Stomach (tissue), 9 donors: Measurements from ENCODE around the gene ARHGEF1. TPM values are rescaled to one million over a fixed set of nuclear protein-coding genes. Genes with fewer than 3 reads are reported as not detected.

Source experiments
- DNase-seq, 2 donors: peaks; one replicate each; pipeline versions ENCODE4 v3.0.0 to v3.0.0-alpha.2; 2013 to 2019
- H3K27ac ChIP-seq, 5 donors: fragments of 200-600 bp in 4 of 5; sonication (generic) in 4 of 5; one replicate each; pipeline ENCODE4 v1.5.1; 2013 to 2019; ENCODE audit warnings: mild to moderate bottlenecking in 1 of 5, moderate library complexity in 1 of 5
- H3K27me3 ChIP-seq, 3 donors: fragments of 200-600 bp; sonication (generic); one replicate each; pipeline ENCODE4 v1.5.1; 2017 to 2019; ENCODE audit warnings: mixed run types in 1 of 3
- H3K36me3 ChIP-seq, 4 donors: fragments of 200-600 bp; sonication (generic); 1 replicate in 3 of 4; 2 replicates in 1 of 4; pipeline ENCODE4 v1.5.1; 2016 to 2019
- H3K4me1 ChIP-seq, 4 donors: fragments of 200-600 bp; sonication (generic); one replicate each; pipeline ENCODE4 v1.5.1; 2016 to 2019
- H3K4me3 ChIP-seq, 4 donors: fragments of 200-600 bp; sonication (generic) in 3 of 4; one replicate each; pipeline ENCODE4 v1.5.1; 2016 to 2019; ENCODE audit warnings: mild to moderate bottlenecking in 1 of 4
- H3K9me3 ChIP-seq, 4 donors: fragments of 200-600 bp; sonication (generic); one replicate each; pipeline ENCODE4 v1.5.1; 2016 to 2019
- EP300 ChIP-seq: sonication (generic); formaldehyde crosslinking; IDR thresholded peaks from one replicate; pipeline ENCODE4 v1.6.1; 2017; ENCODE audit warnings: antibody characterized with exemption
- POLR2A ChIP-seq, 4 donors: fragments of 450-650 bp; IDR thresholded peaks; one replicate each; pipeline ENCODE4 v1.6.1; 2016; ENCODE audit warnings: antibody characterized with exemption in 4 of 4, control low read depth in 2 of 4, mild to moderate bottlenecking in 1 of 4, moderate library complexity in 1 of 4
- POLR2AphosphoS5 ChIP-seq, 3 donors: sonication (generic); formaldehyde crosslinking; IDR thresholded peaks; one replicate each; pipeline ENCODE4 v1.6.1; 2016; ENCODE audit warnings: antibody characterized with exemption in 3 of 3
- WGBS, 5 donors: extraction: QIAGEN DNeasy Blood & Tissue Kit in 3 of 5; methylation state at CpG; one replicate each; pipeline versions ENCODE4 v1.1.5 to v1.1.7; 2013 to 2018; 5-methylcytosine and 5-hydroxymethylcytosine counted together
- intact Hi-C: fragments of 100-400 bp; cut with DNase I; formaldehyde crosslinking; loops from one replicate; pipeline ENCODE4 v1.15.1; 2023; ENCODE audit warnings: low total_unique reads
- polyA plus RNA-seq, 3 donors: library from polyadenylated mRNA; stranded (reverse); fragments of 200-250 nt; gene quantifications; one replicate each; pipeline ENCODE4 v1.2.3, GENCODE V29; 2013
- total RNA-seq, 5 donors: library from RNA; depleted of rRNA; stranded (reverse); fragments of >200 nt; gene quantifications; one replicate each; pipeline versions ENCODE4 v1.1.0 to v1.2.3, GENCODE V29; 2014 to 2016
- TF ChIP-seq, protein P1 (sequence below), 7 experiments: fragments of 450-650 bp in 4 of 7; fragments of 200-600 bp in 3 of 7; sonication (generic) in 3 of 7; IDR thresholded peaks; one replicate each; pipeline ENCODE4 v1.5.1; 2016 to 2019; ENCODE audit warnings: antibody characterized with exemption in 7 of 7, control low read depth in 2 of 7, mild to moderate bottlenecking in 1 of 7
- donor health status: healthy with polysubstance abuse.
- donor health status: Bipolar disorder and iron deficiency.
- donor health status: healthy.

ARHGEF1 gene
- total and polyA plus RNA-seq, 8 donors, result 40.8 to 329 (median 143) TPM

- Histone ChIP-seq H3K9me3 (no peaks in the 10 kb centered on the region), H3K27me3 (no peaks in the 10 kb centered on the region), H3K36me3 (no peaks in the 10 kb centered on the region), H3K27ac (no peak overlapping the region), H3K4me3 (no peak overlapping the region), H3K4me1 (peaks cover 2 to 31% (median 19%) of the 10 kb centered on the region in 4 donors)
- no peak for DNase-seq
- WGBS, 5 donors, result 75 to 82% (median 79%) methylated on average over 7 of the region's 7 CpGs
- intact Hi-C loops, result loop anchor here (5.0 to 10.0 kb wide), 2 partner anchors 55 to 78 kb away; partner anchors contain the start of gene RABAC1
- TF ChIP-seq, protein P1, sequence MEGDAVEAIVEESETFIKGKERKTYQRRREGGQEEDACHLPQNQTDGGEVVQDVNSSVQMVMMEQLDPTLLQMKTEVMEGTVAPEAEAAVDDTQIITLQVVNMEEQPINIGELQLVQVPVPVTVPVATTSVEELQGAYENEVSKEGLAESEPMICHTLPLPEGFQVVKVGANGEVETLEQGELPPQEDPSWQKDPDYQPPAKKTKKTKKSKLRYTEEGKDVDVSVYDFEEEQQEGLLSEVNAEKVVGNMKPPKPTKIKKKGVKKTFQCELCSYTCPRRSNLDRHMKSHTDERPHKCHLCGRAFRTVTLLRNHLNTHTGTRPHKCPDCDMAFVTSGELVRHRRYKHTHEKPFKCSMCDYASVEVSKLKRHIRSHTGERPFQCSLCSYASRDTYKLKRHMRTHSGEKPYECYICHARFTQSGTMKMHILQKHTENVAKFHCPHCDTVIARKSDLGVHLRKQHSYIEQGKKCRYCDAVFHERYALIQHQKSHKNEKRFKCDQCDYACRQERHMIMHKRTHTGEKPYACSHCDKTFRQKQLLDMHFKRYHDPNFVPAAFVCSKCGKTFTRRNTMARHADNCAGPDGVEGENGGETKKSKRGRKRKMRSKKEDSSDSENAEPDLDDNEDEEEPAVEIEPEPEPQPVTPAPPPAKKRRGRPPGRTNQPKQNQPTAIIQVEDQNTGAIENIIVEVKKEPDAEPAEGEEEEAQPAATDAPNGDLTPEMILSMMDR (IDR thresholded peaks at IDR 0.05), result no peak
- no peak for TF ChIP-seq POLR2A (IDR thresholded peaks at IDR 0.05)
Observed at GRCh38 chr19:41879670-41880328, 3.2 kb upstream of the ARHGEF1 start.

GRCh38 chr19:41880329-41880708 is 2.7 kb upstream of the ARHGEF1 start:
- Histone ChIP-seq H3K4me1 (peaks cover 8 to 36% (median 25%) of the 10 kb centered on the region in 4 donors), H3K4me3 (no peak overlapping the region), H3K27ac (no peak overlapping the region), H3K36me3 (no peaks in the 10 kb centered on the region), H3K9me3 (no peaks in the 10 kb centered on the region), H3K27me3 (no peaks in the 10 kb centered on the region)
- no peak for TF ChIP-seq EP300
- no peak for TF ChIP-seq POLR2A (IDR thresholded peaks at IDR 0.05)
- TF ChIP-seq, protein P1 (IDR thresholded peaks at IDR 0.05), result no peak
- TF ChIP-seq POLR2AphosphoS5 (IDR thresholded peaks at IDR 0.05), result no peak
- no peak for DNase-seq
- WGBS, 5 donors, result 62 to 74% (median 68%) methylated on average over 5 of the region's 5 CpGs
- intact Hi-C loops, result no loop called here

DNA sequence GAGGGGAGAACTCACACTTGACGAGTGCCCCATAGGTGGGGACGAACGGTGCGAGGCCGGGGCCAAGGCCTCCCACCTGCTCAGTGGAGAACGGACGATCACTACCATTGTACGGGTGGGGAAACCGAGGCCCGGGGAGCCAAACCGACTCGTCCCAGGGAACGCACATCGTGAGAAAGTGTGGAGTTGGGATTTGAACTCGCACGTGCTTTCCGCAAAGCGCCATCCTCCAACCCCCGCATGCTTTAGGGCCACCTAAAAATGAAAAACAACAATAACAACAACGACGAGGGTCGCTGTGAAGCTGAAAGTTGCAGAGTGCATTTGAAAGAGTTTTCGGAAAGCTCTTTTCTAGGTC is 458 bp downstream of the ARHGEF1 start:
- Histone ChIP-seq H3K36me3 (peaks cover 5 to 9% (median 7%) of the 10 kb centered on the region in 4 donors), H3K4me3 (peak overlapping the region; percentile 74 to 96 (median 78)), H3K27me3 (no peaks in the 10 kb centered on the region), H3K27ac (peak overlapping the region; percentile 83 to 96 (median 90)), H3K9me3 (no peaks in the 10 kb centered on the region), H3K4me1 (peaks cover 33 to 52% (median 49%) of the 10 kb centered on the region in 4 donors)
- DNase-seq, result no peak
- TF ChIP-seq POLR2A (IDR thresholded peaks at IDR 0.05) (no peak), POLR2AphosphoS5 (IDR thresholded peaks at IDR 0.05) (no peak), EP300 (no peak)
- TF ChIP-seq, protein P1 (IDR thresholded peaks at IDR 0.05), result no peak
- intact Hi-C loops, result no loop called here
- WGBS, 5 donors, result 0 to 1% (median 0%) methylated on average over 23 of the region's 23 CpGs

DNA sequence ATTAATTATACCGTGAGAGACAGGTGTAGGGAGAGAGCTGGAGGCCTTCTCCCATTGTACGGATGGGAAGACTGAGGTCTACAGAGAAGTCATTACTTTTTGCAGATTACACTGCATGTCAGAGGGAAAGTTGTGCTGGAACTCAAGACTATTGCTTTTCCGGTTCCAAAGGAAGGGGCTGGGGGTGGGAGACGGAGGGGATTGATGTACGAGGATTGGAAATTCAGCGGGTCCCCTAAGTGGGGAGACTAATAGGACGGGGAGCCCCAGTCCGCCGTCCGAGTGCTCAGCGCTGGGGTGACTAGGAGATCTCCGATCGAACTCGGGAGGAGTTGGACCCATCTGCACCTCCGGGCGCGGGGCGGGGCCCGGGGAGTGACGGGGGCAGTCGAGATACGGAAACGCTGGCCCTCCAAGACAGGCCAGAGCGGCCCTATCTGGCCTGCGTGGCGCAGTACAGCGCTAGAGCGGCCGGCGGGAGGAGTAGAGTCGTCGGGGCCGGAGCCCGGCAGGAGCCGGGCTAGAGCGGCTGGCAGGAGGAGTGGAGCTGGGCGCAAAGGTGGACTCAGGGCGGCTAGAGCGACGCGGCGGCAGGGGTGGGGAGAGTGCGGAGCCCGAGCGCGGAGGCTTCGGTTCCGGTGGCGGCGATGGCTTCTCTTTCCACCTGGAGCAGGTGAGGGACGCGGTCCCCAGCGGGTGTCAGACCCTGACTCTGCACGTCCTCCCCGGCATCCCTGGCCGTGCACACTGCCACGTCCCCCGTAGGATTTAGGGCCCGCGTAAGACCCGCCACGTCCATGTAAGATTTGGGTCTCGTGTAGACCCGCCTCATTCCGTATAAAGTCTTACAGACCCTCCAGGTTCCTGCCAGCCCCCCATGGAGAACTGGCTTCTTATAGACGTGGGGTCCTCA is 1.1 kb downstream of the ARHGEF1 start:
- H3K4me3 ChIP-seq, result peak overlapping the region; percentile 74 to 96 (median 78)
- H3K9me3 ChIP-seq, result no peaks in the 10 kb centered on the region
- intact Hi-C loops, result no loop called here
- DNase-seq, result peak; percentile 97 to 98
- peaks cover 12 to 15% (median 14%) of the 10 kb centered on the region in 4 donors for H3K36me3 ChIP-seq
- WGBS, 5 donors, result 1 to 2% (median 1%) methylated on average over 61 to 66 of the region's 66 CpGs
- H3K27me3 ChIP-seq, result no peaks in the 10 kb centered on the region
- peak overlapping the region; percentile 83 to 96 (median 90) for H3K27ac ChIP-seq
- TF ChIP-seq POLR2A (IDR thresholded peaks at IDR 0.05) (peak in 1 of 4 donors; percentile 43), EP300 (no peak), POLR2AphosphoS5 (IDR thresholded peaks at IDR 0.05) (peak; percentile 87 to 94 (median 91))
- TF ChIP-seq, protein P1 (IDR thresholded peaks at IDR 0.05), result peak in 1 of 7 experiments; percentile 30
- peaks cover 33 to 57% (median 50%) of the 10 kb centered on the region in 4 donors for H3K4me1 ChIP-seq
